ENCODE results near the gene SIPA1L2.

Gene SIPA1L2, protein sequence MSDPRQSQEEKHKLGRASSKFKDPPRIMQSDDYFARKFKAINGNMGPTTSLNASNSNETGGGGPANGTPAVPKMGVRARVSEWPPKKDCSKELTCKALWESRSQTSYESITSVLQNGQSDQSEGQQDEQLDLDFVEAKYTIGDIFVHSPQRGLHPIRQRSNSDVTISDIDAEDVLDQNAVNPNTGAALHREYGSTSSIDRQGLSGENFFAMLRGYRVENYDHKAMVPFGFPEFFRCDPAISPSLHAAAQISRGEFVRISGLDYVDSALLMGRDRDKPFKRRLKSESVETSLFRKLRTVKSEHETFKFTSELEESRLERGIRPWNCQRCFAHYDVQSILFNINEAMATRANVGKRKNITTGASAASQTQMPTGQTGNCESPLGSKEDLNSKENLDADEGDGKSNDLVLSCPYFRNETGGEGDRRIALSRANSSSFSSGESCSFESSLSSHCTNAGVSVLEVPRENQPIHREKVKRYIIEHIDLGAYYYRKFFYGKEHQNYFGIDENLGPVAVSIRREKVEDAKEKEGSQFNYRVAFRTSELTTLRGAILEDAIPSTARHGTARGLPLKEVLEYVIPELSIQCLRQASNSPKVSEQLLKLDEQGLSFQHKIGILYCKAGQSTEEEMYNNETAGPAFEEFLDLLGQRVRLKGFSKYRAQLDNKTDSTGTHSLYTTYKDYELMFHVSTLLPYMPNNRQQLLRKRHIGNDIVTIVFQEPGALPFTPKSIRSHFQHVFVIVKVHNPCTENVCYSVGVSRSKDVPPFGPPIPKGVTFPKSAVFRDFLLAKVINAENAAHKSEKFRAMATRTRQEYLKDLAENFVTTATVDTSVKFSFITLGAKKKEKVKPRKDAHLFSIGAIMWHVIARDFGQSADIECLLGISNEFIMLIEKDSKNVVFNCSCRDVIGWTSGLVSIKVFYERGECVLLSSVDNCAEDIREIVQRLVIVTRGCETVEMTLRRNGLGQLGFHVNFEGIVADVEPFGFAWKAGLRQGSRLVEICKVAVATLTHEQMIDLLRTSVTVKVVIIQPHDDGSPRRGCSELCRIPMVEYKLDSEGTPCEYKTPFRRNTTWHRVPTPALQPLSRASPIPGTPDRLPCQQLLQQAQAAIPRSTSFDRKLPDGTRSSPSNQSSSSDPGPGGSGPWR (N-terminal part only)

DNA sequence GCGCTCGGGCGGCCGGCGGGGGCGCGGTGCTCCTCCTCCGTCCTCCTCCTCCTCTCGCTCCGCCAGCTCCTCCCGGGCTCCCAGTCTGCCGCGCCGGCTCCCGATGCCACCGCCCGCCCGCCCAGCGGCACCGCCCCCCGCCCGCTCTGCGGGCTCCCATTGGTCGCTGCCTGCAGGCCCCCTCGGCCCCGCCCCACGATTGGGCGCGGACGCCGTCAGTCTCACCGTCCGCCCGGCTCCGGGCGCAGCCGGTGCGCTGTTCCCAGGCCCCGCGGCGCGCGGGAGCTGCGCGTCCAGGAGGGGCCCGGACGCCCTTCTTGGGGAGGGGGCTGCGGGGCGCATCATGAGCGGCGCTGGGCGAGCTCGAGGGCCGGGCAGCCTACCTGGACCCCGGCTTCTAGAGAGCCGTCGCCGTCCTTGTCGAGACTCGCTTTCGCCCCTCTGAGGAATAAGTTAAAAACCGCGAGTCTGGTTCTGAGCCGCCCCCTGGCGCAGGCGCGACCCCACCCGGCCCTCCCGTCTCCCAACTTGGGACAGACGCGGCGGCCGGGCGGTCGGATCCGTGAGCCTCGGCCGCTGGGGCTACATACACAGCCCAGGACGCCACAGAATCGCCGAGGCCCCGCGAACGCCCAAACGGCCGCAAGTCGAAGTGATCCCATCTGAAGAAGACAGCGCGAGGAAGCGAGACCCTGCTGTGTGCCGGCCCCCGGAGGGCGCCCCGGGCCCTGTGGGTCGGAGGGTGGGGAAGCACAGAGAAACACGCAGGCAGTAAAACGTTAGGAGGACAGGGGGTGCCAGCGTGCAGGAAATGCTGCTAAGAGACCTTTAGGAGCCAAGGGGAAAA, at the start of gene SIPA1L2:
TSS of gene SIPA1L2 (minus strand) at position 87 of the 847 bp plus-strand sequence. CDS start 114,794 bp downstream, outside the sequence.
- DNase-seq (ENCODE audit: low read depth), result peak; percentile 82

DNA sequence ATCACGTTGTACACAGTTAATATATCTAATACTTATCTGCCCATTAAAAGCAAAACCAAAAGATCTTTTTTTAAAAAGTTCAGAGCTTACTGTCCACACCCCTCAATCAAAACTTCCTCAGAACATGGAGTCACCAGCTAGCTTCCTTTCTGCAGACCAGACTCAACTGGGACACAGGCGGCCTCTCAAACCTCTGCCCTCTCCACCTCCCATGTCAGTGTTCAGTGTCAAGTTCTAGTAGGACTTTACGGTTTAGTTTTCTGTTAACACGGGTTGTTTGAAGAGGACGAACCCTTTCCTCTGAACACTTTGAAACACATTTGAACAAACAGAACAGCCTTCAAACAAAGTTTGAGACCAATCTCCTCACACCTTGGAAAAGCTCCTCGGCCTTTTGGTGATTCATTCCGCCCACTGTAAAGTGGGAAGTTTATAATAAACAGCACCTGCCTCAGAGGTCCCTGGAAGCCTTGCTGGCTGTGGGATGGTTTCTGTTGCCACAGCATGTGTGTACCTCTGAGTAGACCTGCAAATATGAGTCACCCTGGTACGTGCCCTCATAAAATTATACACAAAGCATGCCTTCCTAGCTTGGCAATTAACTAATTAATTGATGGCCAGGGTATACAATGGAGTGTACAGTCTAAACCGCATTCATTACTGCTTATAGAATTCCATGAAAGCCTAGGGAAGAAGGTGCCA, 48.4 kb upstream of the SIPA1L2 start:
- no peak for DNase-seq (ENCODE audit: low read depth)

DNA sequence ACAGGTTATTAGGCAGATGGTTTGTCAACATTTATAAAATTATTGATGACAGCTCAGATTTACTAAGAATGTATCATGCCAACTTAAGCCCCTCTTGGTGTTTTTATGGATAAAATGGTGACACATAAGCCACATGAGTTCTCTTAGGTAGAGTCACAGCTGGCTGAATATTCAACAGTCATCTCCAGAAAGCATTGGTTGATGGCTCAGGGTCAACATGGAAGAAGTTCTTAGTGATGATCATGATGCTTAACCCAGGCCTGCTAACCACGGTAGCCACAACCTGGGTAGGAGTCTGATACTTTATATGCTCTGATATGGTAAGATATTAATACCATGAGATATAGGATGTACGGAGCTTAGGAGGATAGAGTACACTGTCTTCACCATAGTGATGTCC, 46.4 kb upstream of the SIPA1L2 start:
- DNase-seq (ENCODE audit: low read depth), result no peak

DNA sequence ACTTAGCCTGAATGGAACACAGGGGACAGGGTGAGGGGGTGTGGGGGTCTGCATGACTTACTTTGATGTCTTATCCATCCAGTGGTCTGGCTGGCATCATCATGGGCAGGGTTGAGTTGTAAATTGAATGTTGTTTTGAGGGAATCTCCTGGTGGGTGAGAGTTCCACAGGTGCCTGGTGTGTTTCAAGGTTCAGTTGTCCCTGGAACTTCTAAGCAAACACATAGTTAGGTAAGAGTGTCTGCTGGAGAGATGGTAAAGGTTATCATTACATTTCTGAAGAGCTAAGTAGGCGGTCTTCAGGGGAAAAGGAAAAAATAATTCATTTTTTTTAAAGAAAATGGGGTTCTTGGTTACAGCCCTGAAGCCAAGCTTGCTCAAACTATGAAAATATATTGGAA, 46.0 kb upstream of the SIPA1L2 start:
- no peak for DNase-seq (ENCODE audit: low read depth)

DNA sequence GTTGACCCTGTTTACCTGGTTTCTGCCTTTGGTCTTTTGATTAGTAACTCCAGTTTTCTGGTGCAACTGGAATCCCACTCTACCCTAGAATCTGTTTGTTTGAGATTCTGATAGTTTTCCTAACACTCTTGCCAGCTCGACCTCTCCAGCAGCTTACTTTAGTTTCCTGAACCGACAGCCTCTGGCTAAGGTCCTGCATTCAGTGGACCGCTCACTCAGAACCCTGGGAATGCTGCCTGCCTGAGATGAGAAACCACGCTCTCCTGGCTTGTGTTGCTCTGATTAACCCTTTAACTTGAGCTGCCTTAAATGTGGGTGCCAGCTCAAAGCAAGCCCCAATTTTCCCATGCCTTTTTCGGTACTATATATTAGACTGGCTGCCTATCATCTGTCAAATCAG, 45.3 kb upstream of the SIPA1L2 start:
- DNase-seq (ENCODE audit: low read depth), result no peak

DNA sequence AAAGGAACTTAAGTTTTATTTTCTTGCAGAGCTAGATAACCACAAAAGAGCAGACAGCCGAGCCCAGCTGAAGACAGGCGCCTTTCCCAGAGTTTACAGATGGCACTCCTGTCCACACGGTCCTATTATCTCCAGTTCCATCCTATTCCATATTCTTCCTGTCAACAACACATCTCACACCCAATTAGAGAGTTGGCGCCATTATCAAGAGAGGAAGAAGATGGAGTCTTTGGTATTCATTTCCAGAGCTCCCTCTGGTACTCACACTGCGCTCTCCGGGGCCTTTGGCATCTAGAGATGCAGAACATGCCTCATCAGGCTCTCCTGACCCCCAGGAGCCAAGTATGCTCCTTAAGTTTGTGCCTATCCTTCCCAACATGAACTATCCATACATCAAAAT, 43.3 kb upstream of the SIPA1L2 start:
- no peak for DNase-seq (ENCODE audit: low read depth)

DNA sequence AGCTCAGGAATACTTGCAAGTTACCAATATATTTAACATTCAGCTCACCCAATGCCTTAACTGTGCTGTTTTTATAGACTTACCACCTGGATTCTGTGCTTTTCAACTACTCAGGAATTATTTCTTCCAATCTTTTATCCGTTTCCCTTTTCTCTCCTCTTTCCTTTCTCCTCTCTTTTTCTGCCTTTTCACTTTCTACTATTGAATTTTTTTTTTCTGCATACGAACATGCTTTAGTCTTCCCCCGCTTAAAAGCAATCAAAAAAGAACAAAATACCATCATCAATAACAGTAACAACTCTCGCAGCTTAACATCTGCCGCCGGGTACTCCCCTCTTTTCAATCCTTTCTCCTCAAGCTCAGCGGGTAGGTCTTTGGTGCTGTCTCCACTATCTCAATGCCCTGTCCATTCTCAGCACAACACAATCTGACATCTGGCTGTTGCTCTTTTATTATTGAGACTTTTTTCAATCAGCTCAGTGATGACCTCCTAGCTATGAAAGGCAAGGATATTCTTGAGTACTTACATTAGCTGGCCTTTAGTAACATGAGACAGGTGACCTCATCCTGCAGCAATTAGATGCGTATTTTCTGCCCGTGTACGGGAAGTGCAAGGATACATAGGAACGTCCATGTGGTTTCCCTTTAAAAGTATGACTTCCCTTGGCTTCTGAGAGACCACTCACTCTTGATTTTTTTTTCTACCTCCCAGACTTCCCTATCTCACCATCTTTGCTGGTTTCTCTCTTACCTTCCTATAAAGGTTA, 40.2 kb upstream of the SIPA1L2 start:
- no peak for DNase-seq (ENCODE audit: low read depth)

DNA sequence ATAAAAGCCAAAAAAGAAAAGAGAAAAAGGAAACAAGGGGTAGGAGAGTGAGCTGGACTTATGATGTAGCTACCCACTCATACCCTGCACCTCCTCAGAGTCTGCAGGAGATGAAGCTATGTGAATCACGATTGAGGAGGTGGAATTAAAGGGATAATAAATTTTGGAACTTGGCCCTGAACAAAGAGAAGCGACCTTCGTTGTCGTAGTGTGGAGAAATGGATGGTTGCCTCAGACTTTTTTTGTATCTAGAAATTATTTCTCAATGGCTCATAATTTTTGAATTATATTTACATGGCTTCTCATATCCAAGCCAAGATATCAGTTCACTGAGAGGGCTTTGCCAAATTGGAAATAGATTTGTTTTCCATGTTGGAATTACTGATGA, 37.8 kb upstream of the SIPA1L2 start:
- no peak for DNase-seq (ENCODE audit: low read depth)

DNA sequence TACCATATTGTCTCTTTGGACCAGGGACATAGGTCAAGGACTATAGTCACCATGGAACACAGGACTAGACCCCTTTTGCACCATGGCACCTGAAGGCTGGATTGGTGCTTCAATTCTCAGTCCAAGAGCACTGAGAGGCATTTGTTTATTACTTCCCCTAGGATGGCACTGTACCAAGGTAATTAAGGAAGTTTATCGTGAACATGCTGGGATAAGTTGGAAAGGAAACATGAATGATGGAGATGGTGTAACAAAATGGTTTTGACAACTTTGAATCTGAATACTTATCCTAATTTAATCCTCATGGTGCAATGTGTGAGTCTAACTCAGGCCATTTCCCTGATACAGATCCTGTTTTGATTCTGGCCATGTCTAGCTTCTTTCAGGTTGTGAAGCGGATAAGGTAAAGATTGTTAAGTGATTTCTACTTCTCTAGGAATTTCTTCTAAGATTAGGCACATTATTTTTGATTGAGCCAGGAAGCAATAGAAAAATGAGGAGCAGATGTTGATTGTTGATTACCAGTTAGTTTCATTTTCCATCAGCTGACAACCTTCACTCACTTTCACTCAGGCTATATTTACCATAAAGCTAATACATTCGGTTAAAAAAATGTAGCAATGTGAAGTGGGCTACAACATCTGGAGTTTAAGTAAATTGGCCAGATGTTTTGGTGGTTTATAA, 37.3 kb upstream of the SIPA1L2 start:
- no peak for DNase-seq (ENCODE audit: low read depth)

DNA sequence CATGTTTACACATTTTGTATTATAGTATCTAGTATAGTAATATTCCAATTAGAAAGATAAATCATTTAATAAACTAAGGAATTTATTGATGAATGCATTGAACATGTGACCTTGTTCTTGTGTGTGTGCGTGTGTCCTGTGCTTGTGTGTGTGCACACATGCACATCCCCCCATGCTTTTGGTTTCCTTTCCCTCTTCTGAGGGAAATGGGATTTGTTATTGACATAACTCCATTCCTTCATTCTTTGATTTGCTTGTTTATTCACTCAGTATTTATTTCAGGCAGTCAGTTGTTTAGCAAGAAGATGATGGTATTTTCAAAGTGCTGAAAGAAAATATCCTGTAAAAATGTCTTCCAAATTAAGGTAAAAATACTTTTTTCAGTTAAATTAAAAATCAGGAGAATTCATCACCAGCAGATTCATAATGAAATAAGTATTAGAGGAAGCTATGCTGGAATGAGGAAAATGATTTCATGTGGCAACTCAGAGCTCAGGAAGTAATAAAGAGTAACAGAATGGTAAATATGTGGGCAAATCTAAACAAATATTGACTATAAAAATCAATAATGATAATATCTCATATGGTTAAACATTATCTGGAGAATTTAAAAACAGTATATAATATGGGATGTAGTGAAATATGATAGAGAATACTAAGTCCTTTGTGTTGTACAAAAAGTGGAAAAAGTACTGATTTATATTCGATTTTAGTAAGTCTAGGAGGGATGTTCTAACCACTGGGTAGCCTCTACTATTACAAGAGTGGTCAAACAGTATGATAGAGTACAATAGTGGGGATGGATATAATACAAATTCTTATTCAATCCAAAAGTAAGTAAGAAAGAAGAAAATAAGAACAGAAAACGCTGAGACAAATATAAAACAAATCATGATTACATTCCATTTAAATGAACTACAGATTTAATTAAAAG, 35.2 kb upstream of the SIPA1L2 start:
- DNase-seq (ENCODE audit: low read depth), result no peak

DNA sequence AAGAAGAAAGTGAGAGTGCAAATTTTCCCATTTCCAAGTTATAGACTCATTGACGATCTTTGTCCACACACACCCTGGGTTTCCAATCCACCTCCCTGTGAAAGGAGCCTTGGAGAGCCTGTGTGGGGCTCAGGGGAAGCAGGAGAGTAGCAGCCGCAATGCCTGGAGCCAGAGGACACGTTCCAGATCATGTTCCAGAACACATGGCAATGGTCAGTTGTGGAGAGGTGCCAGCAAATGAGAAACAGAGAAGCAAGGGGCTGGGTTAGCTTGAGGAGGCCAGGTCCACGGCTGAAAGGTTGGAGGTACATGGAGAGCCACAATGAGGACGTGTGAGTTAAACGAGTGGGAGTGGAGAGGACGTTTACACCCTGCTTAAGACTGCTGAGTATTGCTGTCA, 33.0 kb upstream of the SIPA1L2 start:
- no peak for DNase-seq (ENCODE audit: low read depth)

DNA sequence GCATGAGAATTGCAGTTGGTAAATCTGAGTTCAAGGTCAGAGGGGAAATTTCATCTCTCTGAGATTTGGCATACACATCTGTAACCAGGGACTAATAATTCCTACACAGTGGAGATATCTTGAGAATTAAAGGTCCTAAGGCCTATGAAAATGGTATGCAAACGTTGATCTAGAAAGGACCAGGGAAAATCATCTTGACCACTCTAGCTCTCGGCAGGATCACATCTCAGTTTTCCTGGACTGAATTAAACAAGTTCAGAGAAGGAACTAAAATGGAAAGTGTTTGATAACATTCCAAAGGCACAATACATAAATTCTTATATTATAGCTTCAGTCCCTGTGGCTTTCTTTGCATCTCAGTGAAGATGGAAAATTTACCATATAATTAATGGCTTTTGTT, 28.5 kb upstream of the SIPA1L2 start:
- no peak for DNase-seq (ENCODE audit: low read depth)

DNA sequence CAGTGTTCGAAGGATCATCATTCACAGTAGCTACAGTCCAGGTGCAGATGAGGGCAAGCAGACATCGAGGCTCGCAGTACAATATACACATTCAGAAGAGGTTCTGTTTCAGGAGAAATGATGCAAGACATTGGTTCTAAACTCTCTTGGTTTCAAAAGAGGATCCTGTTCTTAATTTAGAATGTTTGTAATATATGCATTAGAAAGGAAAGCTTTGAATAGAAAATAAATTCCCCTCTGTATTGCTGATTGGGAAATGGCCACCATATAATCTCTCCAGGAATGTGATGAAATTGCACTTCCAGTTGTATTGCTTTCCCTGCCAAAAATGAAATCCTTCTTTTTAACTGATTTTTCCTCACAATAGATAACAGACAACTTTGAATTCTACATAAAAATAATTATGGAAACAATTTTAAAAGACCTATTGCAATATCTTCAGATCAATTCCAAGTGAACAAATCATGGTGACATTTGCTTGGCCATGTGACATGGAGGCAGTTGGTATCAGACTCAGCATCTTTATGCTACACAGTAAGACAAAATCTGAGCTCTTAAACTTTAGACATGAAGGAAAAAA, 27.6 kb upstream of the SIPA1L2 start:
- DNase-seq (ENCODE audit: low read depth), result no peak

DNA sequence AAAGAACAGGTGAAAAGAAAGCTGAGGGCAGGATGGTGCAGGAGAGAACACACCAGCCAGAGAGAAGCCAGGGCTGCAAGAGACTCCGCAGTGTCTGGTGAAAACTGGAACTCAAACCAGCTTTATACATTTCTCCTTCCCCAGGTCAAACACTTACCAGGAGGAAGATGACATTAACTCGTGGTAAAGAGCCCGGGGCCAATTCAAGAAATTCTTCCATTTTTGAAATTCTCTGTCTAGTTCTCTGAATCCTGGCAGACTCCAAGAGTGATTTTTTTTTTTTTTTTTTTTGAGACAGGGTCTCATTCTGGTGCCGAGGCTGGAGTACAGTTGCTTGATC, 25.8 kb upstream of the SIPA1L2 start:
- DNase-seq (ENCODE audit: low read depth), result no peak

DNA sequence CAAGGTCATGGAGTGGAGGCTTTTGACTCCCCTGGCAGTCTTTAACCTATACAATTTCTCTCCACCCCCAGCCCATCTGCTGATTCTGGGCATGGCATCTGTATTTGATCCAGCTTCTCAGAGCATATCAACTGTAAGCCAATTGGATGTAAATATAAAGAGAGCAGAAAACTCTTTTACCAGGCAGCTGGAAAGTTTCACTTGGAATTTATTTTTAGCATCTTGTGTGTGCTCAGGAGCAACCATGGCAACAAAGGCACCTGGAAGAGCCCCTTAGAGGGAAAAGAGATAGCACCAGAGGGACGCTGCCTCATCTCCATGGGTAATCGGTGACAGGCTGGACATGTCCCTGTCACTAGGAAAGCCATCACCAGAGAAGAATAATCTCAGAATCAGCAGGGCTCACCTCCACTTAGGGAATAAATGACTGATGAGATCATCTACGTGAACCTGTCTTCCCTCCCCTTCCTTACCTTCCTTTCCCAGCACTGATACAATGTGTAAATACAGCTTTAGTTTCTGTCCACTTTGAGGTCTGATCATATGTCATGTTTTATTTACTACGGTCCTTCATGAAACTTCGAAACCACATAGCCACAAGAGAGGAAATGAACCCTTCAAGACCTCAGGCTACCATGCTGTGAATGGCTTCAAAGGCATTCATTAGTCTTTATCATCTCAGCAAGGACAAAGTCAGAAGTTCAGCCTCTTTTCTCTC, 25.3 kb upstream of the SIPA1L2 start:
- DNase-seq (ENCODE audit: low read depth), result no peak

DNA sequence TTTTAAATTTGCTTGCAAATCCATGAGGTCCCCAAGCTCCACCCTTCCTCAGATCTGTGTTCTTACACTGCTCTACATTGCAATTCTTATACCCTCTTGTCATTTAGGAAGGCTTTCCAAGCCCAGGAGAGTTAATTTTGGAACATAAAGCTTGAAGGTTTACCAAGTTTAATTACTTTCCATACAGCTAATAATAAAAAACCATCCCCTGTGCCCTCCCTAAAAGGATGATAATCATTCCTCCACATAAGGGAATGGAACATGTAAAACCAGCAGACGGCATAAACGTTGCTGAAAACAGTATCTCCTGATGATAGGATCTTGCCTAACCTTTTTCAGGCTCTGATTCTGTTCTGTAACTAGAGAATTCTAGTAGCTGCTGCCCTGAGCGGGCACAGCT, 23.9 kb upstream of the SIPA1L2 start:
- DNase-seq (ENCODE audit: low read depth), result no peak

DNA sequence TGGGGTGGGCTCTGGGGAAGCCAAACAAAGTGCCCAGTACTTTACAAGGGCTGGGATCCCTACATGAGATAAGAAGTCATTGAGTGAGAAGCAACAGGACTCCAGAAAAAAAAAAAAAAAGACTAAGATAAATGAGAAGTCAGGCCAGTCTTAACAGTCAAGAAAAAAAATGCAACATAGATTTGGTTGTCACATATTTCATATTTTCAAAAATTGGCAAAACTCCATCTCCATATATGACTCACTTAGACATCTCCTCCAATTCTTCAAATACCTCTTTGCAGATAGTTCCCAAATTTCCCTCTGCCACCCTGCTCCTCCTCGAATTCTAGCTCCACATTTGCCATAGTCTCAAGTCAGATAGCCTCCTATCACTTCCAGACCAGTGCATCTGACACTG, 20.9 kb upstream of the SIPA1L2 start:
- no peak for DNase-seq (ENCODE audit: low read depth)

DNA sequence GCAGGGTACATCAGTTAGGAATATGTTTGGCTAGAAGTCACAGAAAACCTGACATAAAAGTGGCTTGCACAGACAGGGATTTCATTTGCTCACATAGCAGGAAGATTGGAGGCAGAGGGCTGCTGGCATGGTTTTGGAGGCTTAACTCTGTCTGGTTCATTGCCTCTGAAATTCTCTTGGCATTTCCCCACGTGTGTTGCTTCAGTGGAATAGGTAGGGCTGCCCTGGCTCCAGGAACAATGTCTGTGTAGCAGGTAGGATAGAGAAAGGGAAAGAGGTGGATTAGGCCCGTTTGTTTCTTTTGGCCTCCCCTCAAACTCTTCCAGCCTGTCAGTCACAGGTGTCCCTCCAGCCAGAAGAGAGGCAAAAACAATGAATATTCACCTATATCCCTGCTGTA, 20.5 kb upstream of the SIPA1L2 start:
- DNase-seq (ENCODE audit: low read depth), result no peak

Measured in stimulated activated CD8-positive, alpha-beta memory T cell treated with anti-CD3 and anti-CD28 coated beads, Interleukin-4, amount 100 ng/mL, for 24 hours (primary cell).